ENCODE results near the gene EVX2.

EVX2 gene

DNA sequence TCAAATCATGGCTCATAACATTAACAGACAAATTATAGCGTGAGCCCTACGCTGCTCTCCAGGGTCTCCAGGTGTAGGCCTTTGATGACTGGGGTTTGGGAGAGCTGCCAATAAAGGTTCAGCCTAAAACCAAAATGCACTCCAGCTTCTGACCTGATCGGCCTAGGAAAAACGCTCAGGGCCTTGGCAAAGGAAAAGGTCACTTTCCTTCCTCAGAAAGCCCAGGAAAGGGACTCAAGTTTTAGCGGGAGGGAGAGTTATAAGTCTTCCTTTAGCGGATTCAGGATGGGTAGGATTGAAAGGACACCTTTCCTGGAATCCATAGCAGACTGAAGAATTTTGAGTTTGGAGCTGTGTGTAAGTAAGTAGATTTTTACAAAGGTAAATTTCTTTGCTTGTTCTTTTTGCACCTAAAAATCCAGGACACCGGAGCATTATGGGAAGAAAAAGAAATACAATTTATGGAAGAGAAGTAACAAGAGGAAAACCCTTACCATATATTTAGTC is 8.8 kb downstream of the EVX2 start:
- no peak for DNase-seq (ENCODE audit: extremely low spot score)
- TF ChIP-seq, protein P1, sequence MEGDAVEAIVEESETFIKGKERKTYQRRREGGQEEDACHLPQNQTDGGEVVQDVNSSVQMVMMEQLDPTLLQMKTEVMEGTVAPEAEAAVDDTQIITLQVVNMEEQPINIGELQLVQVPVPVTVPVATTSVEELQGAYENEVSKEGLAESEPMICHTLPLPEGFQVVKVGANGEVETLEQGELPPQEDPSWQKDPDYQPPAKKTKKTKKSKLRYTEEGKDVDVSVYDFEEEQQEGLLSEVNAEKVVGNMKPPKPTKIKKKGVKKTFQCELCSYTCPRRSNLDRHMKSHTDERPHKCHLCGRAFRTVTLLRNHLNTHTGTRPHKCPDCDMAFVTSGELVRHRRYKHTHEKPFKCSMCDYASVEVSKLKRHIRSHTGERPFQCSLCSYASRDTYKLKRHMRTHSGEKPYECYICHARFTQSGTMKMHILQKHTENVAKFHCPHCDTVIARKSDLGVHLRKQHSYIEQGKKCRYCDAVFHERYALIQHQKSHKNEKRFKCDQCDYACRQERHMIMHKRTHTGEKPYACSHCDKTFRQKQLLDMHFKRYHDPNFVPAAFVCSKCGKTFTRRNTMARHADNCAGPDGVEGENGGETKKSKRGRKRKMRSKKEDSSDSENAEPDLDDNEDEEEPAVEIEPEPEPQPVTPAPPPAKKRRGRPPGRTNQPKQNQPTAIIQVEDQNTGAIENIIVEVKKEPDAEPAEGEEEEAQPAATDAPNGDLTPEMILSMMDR (IDR thresholded peaks at IDR 0.05; ENCODE audit: control extremely low read depth, extremely low read depth, low read depth, missing control alignments): no peak
- CTCF ChIA-PET: interaction anchor here (1.0 kb wide), 1 partner anchor 15 kb away, joined by 3 read pairs; no protein-coding TSS in a partner anchor
- POLR2A ChIA-PET: no interaction called here

DNA sequence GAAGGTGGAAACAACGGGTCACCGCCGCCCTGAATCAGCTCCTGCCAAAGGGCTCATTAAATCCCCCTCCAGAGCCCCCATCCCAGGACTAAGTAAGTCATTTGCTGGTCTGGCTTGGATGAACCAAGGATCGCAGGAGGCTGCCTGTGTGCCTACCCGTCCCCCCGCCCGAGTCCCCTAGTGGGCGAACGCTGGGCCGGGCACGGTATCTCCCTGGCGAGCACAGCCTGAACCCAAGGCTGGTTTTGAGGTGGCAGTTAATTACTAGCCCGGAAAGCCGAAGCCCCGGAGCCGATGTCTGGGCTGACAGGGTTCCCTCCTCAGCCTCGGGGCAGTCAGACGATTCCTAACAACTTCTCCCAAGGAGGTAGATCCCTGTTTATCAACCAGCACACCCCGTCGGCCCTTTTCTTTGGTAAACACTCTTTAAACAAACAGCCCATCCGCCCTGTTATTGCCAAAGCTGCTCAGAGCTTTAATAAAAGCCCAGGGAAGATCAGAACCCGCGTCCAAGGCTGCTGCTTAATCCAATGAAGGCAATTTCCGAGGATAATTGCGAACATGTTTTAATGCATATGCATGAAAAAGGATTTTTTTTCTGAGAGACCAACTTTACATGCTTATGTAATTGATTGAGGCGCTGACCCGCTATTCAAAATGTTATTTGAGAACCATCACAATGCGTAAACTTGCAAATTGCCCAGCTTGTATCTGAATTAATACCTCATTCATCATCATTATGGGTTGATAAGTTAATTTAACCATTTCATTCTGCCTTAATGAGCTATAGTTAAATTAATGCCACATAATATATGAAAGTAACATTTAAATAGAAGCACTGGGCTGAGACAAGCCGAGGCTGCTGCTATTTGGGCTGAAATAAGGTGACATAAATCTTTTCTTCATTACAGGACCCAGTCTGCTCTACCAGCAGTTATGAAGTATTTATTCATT is 10.5 kb downstream of the EVX2 start:
- TF ChIP-seq, protein P1 (IDR thresholded peaks at IDR 0.05; ENCODE audit: control extremely low read depth, extremely low read depth, low read depth, missing control alignments): no peak
- CTCF ChIA-PET: interaction anchor here (0.8 to 1.2 kb wide), 2 partner anchors 12 to 15 kb away, joined by 3 to 4 read pairs; no protein-coding TSS in a partner anchor
- POLR2A ChIA-PET: no interaction called here
- no peak for DNase-seq (ENCODE audit: extremely low spot score)

DNA sequence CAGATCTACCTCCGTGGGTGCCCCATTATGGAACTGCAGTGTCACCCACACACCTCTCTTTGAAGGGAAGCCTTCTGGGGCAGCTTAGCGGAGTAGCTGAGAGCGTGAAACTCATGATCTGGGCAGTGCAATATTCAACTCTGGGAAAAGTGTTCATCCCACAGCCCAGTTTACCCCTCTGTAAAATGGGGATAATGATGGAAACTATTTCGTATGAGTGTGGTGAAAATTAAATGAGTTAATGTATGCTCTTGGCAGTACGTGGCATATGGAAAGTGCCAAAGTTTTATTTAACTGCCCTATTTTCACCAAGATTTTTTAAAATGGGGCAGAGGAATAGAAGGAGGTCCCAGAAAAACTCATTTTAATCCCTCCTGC is 11.5 kb downstream of the EVX2 start:
- CTCF ChIA-PET: no interaction called here
- DNase-seq (ENCODE audit: extremely low spot score): no peak
- TF ChIP-seq, protein P1 (IDR thresholded peaks at IDR 0.05; ENCODE audit: control extremely low read depth, extremely low read depth, low read depth, missing control alignments): no peak
- POLR2A ChIA-PET: no interaction called here

DNA sequence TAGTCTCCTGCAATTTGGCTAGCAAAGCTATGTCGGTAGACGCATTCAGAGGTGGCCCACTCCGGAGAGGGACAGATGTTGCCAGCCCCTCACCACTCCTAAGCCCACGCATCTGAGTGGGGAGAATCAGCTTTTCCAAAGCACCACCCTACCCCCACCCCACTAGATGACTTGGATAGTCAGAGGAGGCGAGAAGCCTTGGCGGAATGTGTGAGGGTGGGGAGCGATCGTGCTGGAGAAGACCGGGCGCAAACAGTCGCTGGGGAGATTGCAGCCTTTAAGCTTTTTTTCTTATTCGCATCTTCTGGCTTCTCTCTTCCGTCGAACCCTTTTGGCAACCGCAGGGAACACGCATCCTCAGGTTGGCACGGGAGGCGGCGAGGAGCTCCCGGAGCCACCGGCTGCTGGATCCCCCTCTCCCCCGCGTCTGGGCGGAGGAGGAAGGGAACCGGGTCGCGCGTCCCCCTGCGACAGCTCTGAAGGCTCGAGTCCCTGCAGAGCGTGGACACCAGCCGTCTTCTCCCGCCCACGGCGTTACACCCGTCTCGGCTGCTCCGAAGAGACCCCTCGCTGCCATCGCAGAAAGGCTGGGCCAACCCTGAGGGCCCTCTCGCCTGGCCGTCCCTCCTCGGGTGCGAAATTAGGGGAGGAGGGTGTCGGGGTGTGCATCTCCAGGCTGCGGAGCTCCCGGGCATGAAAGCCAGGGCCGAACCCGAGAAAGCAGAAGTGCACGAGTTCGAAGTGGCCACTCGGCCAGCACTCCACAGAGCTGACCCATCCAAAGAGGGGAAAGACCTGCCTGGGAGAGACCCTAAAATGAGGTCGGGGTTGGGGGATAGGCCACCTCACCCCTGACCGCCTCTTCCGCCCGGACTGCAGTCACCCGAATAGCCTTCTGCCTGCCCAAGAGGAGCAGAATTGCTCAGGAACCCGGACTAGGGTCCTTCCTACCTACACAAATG is 12.2 kb downstream of the EVX2 start:
- TF ChIP-seq, protein P1 (IDR thresholded peaks at IDR 0.05; ENCODE audit: control extremely low read depth, extremely low read depth, low read depth, missing control alignments): no peak
- ChIA-PET POLR2A (no interaction called here), CTCF (interaction anchor here (0.7 to 1.0 kb wide), 2 partner anchors 9 to 16 kb away, joined by 3 to 4 read pairs; no protein-coding TSS in a partner anchor)
- DNase-seq (ENCODE audit: extremely low spot score): no peak

DNA sequence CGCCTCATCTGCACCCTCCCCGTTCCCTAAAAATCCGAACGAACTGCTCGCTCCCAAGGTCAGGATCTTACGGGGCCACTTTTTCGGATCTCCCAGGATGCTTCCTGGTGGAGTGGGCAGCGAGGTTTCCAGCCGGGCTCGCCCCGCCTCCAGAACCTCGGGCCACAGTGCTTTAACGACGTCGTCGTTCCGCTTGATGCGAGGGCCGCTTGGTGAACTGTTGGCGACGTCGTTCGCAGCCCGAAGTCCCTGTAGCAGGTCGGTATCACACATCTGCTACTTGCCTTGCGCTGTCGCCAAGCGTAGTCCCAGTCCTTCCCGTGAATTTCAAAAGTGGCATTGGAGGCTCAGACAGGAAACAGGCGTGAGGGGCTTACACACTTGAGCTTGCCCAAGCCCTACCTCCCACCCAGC is 15.3 kb downstream of the EVX2 start:
- TF ChIP-seq, protein P1 (IDR thresholded peaks at IDR 0.05; ENCODE audit: control extremely low read depth, extremely low read depth, low read depth, missing control alignments): no peak
- ChIA-PET CTCF (interaction anchor here (1.6 kb wide), 1 partner anchor 58 kb away, joined by 4 read pairs; no protein-coding TSS in a partner anchor), POLR2A (no interaction called here)
- peak; percentile 6 for DNase-seq (ENCODE audit: extremely low spot score)

Measured in GM10248 (cell line).